Keratinocyte (primary cell): ENCODE results near the gene PAX7. TPM values are rescaled to one million over a fixed set of nuclear protein-coding genes. Genes with fewer than 3 reads are reported as not detected.

ENCODE experiments used
- DNase-seq: peaks from one replicate; pipeline ENCODE4 v3.0.0-alpha.2; 2011; ENCODE audit warnings: low read depth, missing footprints, low spot score
- FAIRE-seq: peaks from 2 replicates; lab custom pipeline; 2011; peaks lifted over from hg19 to GRCh38; lab: Jason Lieb, UNC
- H2AFZ ChIP-seq: 2 replicates; pipeline ENCODE4 v1.6.0; 2012; ENCODE audit warnings: low read length, control low read depth, inconsistent platforms; ENCODE audit not compliant: control insufficient read depth
- H3K27ac ChIP-seq: 2 replicates; pipeline ENCODE4 v1.5.1; 2011; ENCODE audit warnings: low read length; ENCODE audit not compliant: control insufficient read depth, insufficient read depth
- H3K27me3 ChIP-seq: 3 replicates; pipeline ENCODE4 v1.6.0; 2011; ENCODE audit warnings: low read length; ENCODE audit not compliant: control insufficient read depth, insufficient read depth; ENCODE audit errors: extremely low read depth
- H3K36me3 ChIP-seq, 2 experiments: 2 replicates in 1 of 2; 3 replicates in 1 of 2; pipeline ENCODE4 v1.5.1; 2011; ENCODE audit warnings: low read length in 2 of 2, mild to moderate bottlenecking in 1 of 2; ENCODE audit not compliant: control insufficient read depth in 2 of 2, insufficient read depth in 2 of 2; ENCODE audit errors: extremely low read depth in 1 of 2
- H3K4me1 ChIP-seq: 3 replicates; pipeline ENCODE4 v1.5.1; 2011; ENCODE audit warnings: low read length; ENCODE audit not compliant: control insufficient read depth, insufficient read depth; ENCODE audit errors: extremely low read depth
- H3K4me2 ChIP-seq: 3 replicates; pipeline ENCODE4 v1.6.0; 2011; ENCODE audit warnings: low read depth, low read length; ENCODE audit not compliant: control insufficient read depth, insufficient read depth; ENCODE audit errors: extremely low read depth
- H3K4me3 ChIP-seq, 3 experiments: fragments of 200-600 bp in 1 of 3; sonication (generic) in 1 of 3; 2 replicates in 2 of 3; 3 replicates in 1 of 3; pipeline ENCODE4 v1.5.1; 2011 to 2016; ENCODE audit warnings: low read length in 3 of 3, mild to moderate bottlenecking in 3 of 3, control low read depth in 2 of 3, inconsistent platforms in 1 of 3, low read depth in 1 of 3, mixed read lengths in 1 of 3, mixed run types in 1 of 3, moderate library complexity in 1 of 3; ENCODE audit not compliant: control insufficient read depth in 2 of 3, insufficient read depth in 2 of 3; ENCODE audit errors: extremely low read depth in 1 of 3
- H3K79me2 ChIP-seq: 2 replicates; pipeline ENCODE4 v1.6.0; 2012; ENCODE audit warnings: low read length; ENCODE audit not compliant: control insufficient read depth, insufficient read depth
- H3K9ac ChIP-seq: 3 replicates; pipeline ENCODE4 v1.6.0; 2011; ENCODE audit warnings: low read length; ENCODE audit not compliant: control insufficient read depth, insufficient read depth; ENCODE audit errors: extremely low read depth
- H3K9me1 ChIP-seq: 3 replicates; pipeline ENCODE4 v1.6.0; 2011; ENCODE audit warnings: low read length; ENCODE audit not compliant: control insufficient read depth, insufficient read depth; ENCODE audit errors: extremely low read depth
- H3K9me3 ChIP-seq: 2 replicates; pipeline ENCODE4 v1.5.1; 2012; ENCODE audit warnings: low read depth, low read length; ENCODE audit not compliant: control insufficient read depth
- H4K20me1 ChIP-seq: 3 replicates; pipeline ENCODE4 v1.6.0; 2011; ENCODE audit warnings: low read length; ENCODE audit not compliant: control insufficient read depth, insufficient read depth; ENCODE audit errors: extremely low read depth
- CTCF ChIP-seq, 3 experiments: IDR thresholded peaks in 1 of 3; conservative IDR thresholded peaks in 1 of 3; optimal IDR thresholded peaks in 1 of 3; 2 replicates in 2 of 3; 3 replicates in 1 of 3; pipeline versions ENCODE3 to v1.5.1; 2011; ENCODE audit warnings: low read length in 3 of 3, mild to moderate bottlenecking in 3 of 3, moderate library complexity in 2 of 3, control low read depth in 1 of 3, inconsistent platforms in 1 of 3; ENCODE audit not compliant: insufficient read depth in 2 of 3; ENCODE audit errors: extremely low read depth in 1 of 3
- EZH2 ChIP-seq: IDR thresholded peaks from one replicate; pipeline ENCODE4 v1.6.1; 2012; ENCODE audit warnings: inconsistent platforms, mild to moderate bottlenecking, low read length, moderate library complexity
- dilution Hi-C: fragments of 300-500 bp; cut with MboI; formaldehyde crosslinking; loops from one replicate; pipeline ENCODE4 v1.7.0; 2020; ENCODE audit warnings: low sequenced_read_pairs; ENCODE audit not compliant: extremely low pct_ligation_motif_present
- polyA plus RNA-seq, 5 experiments: library from polyadenylated mRNA; depleted of rRNA in 3 of 5; stranded (reverse) in 3 of 5; stranded (forward) in 1 of 5; unstranded in 1 of 5; fragments of >200 nt; gene quantifications; 1 replicate in 1 of 5; 2 replicates in 3 of 5; 3 replicates in 1 of 5; pipeline versions ENCODE4 v1.2.1 to v1.2.3, GENCODE V29; 2011 to 2012; ENCODE audit warnings: missing spikeins in 2 of 5, low read depth in 1 of 5, low replicate concordance in 1 of 5

PAX7 gene
- polyA plus RNA-seq, 1 donor (not counting 4 experiments of a cell fraction or from before 2014, with no cell fraction given) = not detected

DNA sequence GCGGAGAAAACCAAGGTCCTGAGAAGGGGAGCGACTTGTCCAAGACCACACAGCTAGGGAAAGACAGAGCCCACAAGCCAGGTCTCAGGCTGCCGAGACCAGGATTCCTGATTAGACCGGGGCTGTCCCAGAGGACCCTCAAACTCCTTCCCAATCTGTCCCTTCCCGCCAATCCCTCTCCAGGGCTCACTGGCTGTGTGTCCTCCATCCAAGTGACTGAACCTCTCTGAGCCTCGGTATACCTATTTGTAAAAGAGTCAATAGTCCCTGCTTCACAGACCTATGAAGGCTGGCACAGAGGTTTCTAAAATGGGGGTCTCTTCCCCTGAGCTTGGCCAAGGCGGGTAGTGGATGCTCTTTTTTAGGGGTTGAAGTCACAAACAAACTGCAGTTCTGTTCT is 56.6 kb downstream of the PAX7 start:
- Histone ChIP-seq H3K27me3 (peaks cover 13% of the 10 kb centered on the region), H3K9me1 (no peaks in the 10 kb centered on the region), H3K4me2 (no peak overlapping the region), H3K27ac (no peak overlapping the region), H3K9ac (no peak overlapping the region), H3K4me1 (no peaks in the 10 kb centered on the region), H3K4me3 (no peak overlapping the region), H4K20me1 (no peaks in the 10 kb centered on the region), H3K79me2 (no peaks in the 10 kb centered on the region), H3K36me3 (no peaks in the 10 kb centered on the region), H3K9me3 (no peaks in the 10 kb centered on the region), H2AFZ (no peak overlapping the region)
- no peak for TF ChIP-seq EZH2
- no peak for TF ChIP-seq CTCF (optimal IDR thresholded peaks at IDR 0.05 in 1 of 3, IDR thresholded peaks at IDR 0.05 in 1 of 3, conservative IDR thresholded peaks at IDR 0.05 in 1 of 3; ENCODE audit: extremely low read depth in 1 of 3, insufficient read depth in 2 of 3, low read length in 3 of 3)
- dilution Hi-C loops = no loop called here
- FAIRE-seq (no peak), DNase-seq (no peak)

DNA sequence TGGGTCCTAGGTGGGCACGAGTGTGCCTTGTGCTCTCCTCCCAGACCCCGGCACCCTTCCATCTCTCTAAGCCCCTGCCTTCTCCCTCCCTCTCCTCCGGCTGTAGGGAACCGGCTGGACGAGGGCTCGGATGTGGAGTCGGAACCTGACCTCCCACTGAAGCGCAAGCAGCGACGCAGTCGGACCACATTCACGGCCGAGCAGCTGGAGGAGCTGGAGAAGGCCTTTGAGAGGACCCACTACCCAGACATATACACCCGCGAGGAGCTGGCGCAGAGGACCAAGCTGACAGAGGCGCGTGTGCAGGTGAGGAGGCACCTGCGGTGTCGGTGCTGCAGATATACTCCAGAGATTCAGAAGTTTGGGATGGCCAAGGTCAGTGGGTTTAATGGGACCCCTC is 61.0 kb downstream of the PAX7 start:
- dilution Hi-C loops = no loop called here
- no peaks in the 10 kb centered on the region for H3K9me3 ChIP-seq
- DNase-seq (no peak), FAIRE-seq (no peak)
- no peak overlapping the region for H3K9ac ChIP-seq
- no peaks in the 10 kb centered on the region for H3K79me2 ChIP-seq
- H3K27ac ChIP-seq = no peak overlapping the region
- H3K9me1 ChIP-seq = no peaks in the 10 kb centered on the region
- H3K36me3 ChIP-seq = no peaks in the 10 kb centered on the region
- peaks cover 6% of the 10 kb centered on the region for H3K4me1 ChIP-seq
- H3K27me3 ChIP-seq = peaks cover 10% of the 10 kb centered on the region
- no peak overlapping the region for H3K4me3 ChIP-seq
- H3K4me2 ChIP-seq = no peak overlapping the region
- TF ChIP-seq EZH2 = no peak
- no peak for TF ChIP-seq CTCF (optimal IDR thresholded peaks at IDR 0.05 in 1 of 3, IDR thresholded peaks at IDR 0.05 in 1 of 3, conservative IDR thresholded peaks at IDR 0.05 in 1 of 3; ENCODE audit: extremely low read depth in 1 of 3, insufficient read depth in 2 of 3, low read length in 3 of 3)
- H4K20me1 ChIP-seq = no peaks in the 10 kb centered on the region
- no peak overlapping the region for H2AFZ ChIP-seq
